Measurements from ENCODE around the gene FGB. TPM values are rescaled to one million over a fixed set of nuclear protein-coding genes. Genes with fewer than 3 reads are reported as not detected.

FGB gene
- total RNA-seq, 1 donor from 2014 or later = not detected

- intact Hi-C loops (cut with micrococcal nuclease) = loop anchor here (1.0 to 5.0 kb wide), 4 partner anchors 59 to 759 kb away; partner anchors contain the start of gene MAP9
Observed at GRCh38 chr4:154617820-154618317, 55.1 kb downstream of the FGB start.

DNA sequence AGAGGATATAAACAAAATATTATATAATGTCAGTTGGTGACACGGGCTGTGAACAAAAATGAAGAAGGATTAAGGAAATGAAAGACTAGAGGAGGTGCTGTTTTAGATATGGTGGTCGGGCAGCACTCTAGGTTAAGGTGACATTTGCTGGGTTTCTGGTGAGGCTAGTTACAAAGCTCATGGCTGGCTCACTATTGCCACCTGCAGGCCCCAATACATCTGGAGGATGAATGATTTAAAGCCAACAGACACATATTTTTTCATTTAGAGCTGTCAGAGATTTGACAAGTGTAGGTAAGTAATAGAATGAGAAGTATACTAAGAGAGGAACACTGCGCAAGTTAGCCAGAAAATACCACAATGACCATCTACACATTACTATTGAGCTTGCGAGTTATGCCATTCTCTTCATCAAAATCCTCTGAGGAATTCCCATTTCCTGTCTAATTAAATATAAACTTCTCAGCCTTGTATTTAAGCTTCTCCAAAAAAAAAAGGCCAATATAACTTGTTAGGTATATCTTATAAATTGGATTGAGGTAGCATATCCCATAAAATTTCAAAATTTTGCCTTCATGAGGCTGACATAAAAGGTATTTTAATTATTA is 56.0 kb downstream of the FGB start:
- intact Hi-C loops (cut with micrococcal nuclease) = loop anchor here (1.0 to 5.0 kb wide), 4 partner anchors 60 to 758 kb away; partner anchors contain the start of gene MAP9

- intact Hi-C loops (cut with micrococcal nuclease) = loop anchor here (5.0 kb wide), 1 partner anchor 833 kb away; the partner anchor contains the start of gene SFRP2
Observed at GRCh38 chr4:154620111-154620510, 57.3 kb downstream of the FGB start.

Other genes starting within 250 kb of the FGB start
- not detected in 2 replicates for gene DCHS2, start 71.2 kb upstream of the FGB start, total RNA-seq
- 84.2 and 91.2 TPM in 2 replicates for gene PLRG1, start 12.6 kb upstream of the FGB start, total RNA-seq
- gene FGA, start 27.7 kb downstream of the FGB start, total RNA-seq = not detected in 2 replicates
- not detected in 2 replicates for gene FGG, start 49.6 kb downstream of the FGB start, total RNA-seq
- not detected in 2 replicates for gene LRAT, start 181.0 kb downstream of the FGB start, total RNA-seq
- gene RBM46, start 218.3 kb downstream of the FGB start, total RNA-seq = not detected in 2 replicates

All from T-helper 1 cell treated with Interleukin-12 subunit alpha and Interleukin-12 subunit beta and Interleukin-4 antibody, amounts not matched to agents 30 ng/mL and 1 ng/mL, for 36 hours (primary cell).